ENCODE results near the gene GPR27.

The GPR27 gene

GRCh38 chr3:71801986-71802385 is 48.3 kb downstream of the GPR27 start:
- no peak overlapping the region for H3K27ac Mint-ChIP-seq
- no peaks in the 10 kb centered on the region for H3K9me3 Mint-ChIP-seq
- H3K4me1 Mint-ChIP-seq = no peaks in the 10 kb centered on the region
- TF ChIP-seq CTCF (IDR thresholded peaks at IDR 0.05; ENCODE audit: unreplicated experiment in 3 of 3) = no peak
- H3K27me3 Mint-ChIP-seq (ENCODE audit: low read depth) = peaks cover 33% of the 10 kb centered on the region
- H3K36me3 Mint-ChIP-seq (ENCODE audit: low read depth) = no peaks in the 10 kb centered on the region
- no peak overlapping the region for H3K4me3 Mint-ChIP-seq

- Mint-ChIP-seq H3K36me3 (ENCODE audit: low read depth) (no peaks in the 10 kb centered on the region), H3K27me3 (ENCODE audit: low read depth) (peaks cover 30% of the 10 kb centered on the region), H3K4me3 (no peak overlapping the region), H3K4me1 (no peaks in the 10 kb centered on the region), H3K9me3 (no peaks in the 10 kb centered on the region), H3K27ac (no peak overlapping the region)
- TF ChIP-seq CTCF (IDR thresholded peaks at IDR 0.05; ENCODE audit: unreplicated experiment in 3 of 3) = no peak
Observed at GRCh38 chr3:71803248-71803647, 49.6 kb downstream of the GPR27 start.

GRCh38 chr3:71805199-71805598 is 51.5 kb downstream of the GPR27 start:
- no peaks in the 10 kb centered on the region for H3K4me1 Mint-ChIP-seq
- no peaks in the 10 kb centered on the region for H3K9me3 Mint-ChIP-seq
- H3K36me3 Mint-ChIP-seq (ENCODE audit: low read depth) = no peaks in the 10 kb centered on the region
- H3K27ac Mint-ChIP-seq = no peak overlapping the region
- no peak for TF ChIP-seq CTCF (IDR thresholded peaks at IDR 0.05; ENCODE audit: unreplicated experiment in 3 of 3)
- peaks cover 15% of the 10 kb centered on the region for H3K27me3 Mint-ChIP-seq (ENCODE audit: low read depth)
- H3K4me3 Mint-ChIP-seq = no peak overlapping the region

DNA sequence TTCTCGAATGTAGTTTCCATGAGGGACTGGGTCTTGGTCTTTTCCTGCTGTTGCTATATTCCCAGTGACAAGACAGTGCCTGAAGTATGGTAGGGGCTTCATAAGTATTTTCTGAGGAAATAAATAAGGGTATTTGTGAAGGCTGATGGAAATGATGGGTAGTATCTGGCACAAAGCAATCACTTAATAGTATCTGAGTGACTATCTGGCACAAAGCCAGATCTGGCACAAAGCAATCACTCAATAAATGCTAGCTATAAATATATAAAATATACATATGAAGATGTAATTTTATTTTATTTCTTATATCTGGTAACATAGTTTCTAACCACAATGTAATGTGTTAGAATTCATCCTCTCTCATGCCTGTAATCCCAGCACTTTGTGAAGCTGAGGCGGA is 52.0 kb downstream of the GPR27 start:
- Mint-ChIP-seq H3K4me1 (no peaks in the 10 kb centered on the region), H3K27ac (no peak overlapping the region), H3K27me3 (ENCODE audit: low read depth) (peaks cover 15% of the 10 kb centered on the region), H3K4me3 (no peak overlapping the region), H3K36me3 (ENCODE audit: low read depth) (no peaks in the 10 kb centered on the region), H3K9me3 (no peaks in the 10 kb centered on the region)
- TF ChIP-seq CTCF (IDR thresholded peaks at IDR 0.05; ENCODE audit: unreplicated experiment in 3 of 3) = no peak

All from nephron (organoid).